Suppressor macrophage treated with lipopolysaccharide for 4 hours (primary cell): Measurements from ENCODE around the gene RPL37.
"Not testable (repeated sequence)": the region's sequence is repeated elsewhere in the genome, so short reads cannot be mapped to it uniquely, and the experiment has no call there.

Experiments used
- DNase-seq: peaks from one replicate; pipeline ENCODE4 v3.0.0-alpha.2; 2020

Gene RPL37

GRCh38 chr5:40834849-40835787 lies at the start of gene RPL37:
TSS of gene RPL37 (minus strand) at chr5:40835222. CDS start at chr5:40835185, 37 bp downstream.
- DNase-seq, result peak; percentile 98

- not testable (repeated sequence) for DNase-seq
Observed at GRCh38 chr5:40883051-40883450, 48.0 kb upstream of the RPL37 start.

- no peak for DNase-seq
Observed at GRCh38 chr5:40882291-40882690, 47.3 kb upstream of the RPL37 start.

GRCh38 chr5:40879163-40879942 lies 44.3 kb upstream of the RPL37 start:
- peak; percentile 55 for DNase-seq

- DNase-seq, result no peak
Observed at GRCh38 chr5:40877371-40877988, 42.5 kb upstream of the RPL37 start.

GRCh38 chr5:40875958-40876357 lies 40.9 kb upstream of the RPL37 start:
- no peak for DNase-seq

- peak; percentile 57 for DNase-seq
Observed at GRCh38 chr5:40873286-40873880, 38.4 kb upstream of the RPL37 start.

- DNase-seq, result not testable (repeated sequence)
Observed at GRCh38 chr5:40872253-40872652, 37.2 kb upstream of the RPL37 start.

- DNase-seq, result no peak
Observed at GRCh38 chr5:40871177-40871576, 36.2 kb upstream of the RPL37 start.

- no peak for DNase-seq
Observed at GRCh38 chr5:40869384-40869783, 34.4 kb upstream of the RPL37 start.

- no peak for DNase-seq
Observed at GRCh38 chr5:40866844-40867243, 31.8 kb upstream of the RPL37 start.

GRCh38 chr5:40865004-40865403 lies 30.0 kb upstream of the RPL37 start:
- not testable (repeated sequence) for DNase-seq

- DNase-seq, result no peak
Observed at GRCh38 chr5:40860711-40861110, 25.7 kb upstream of the RPL37 start.

- no peak for DNase-seq
Observed at GRCh38 chr5:40853632-40854192, 18.7 kb upstream of the RPL37 start.

- DNase-seq, result no peak
Observed at GRCh38 chr5:40847525-40847924, 12.5 kb upstream of the RPL37 start.

- no peak for DNase-seq
Observed at GRCh38 chr5:40846371-40846770, 11.3 kb upstream of the RPL37 start.

GRCh38 chr5:40844565-40844964 lies 9.5 kb upstream of the RPL37 start:
- DNase-seq, result no peak

- peak; percentile 13 for DNase-seq
Observed at GRCh38 chr5:40842351-40842750, 7.3 kb upstream of the RPL37 start.

- peak; percentile 74 for DNase-seq
Observed at GRCh38 chr5:40841068-40841805, 6.2 kb upstream of the RPL37 start, which contains the start of gene CARD6. TSS of gene CARD6 (plus strand) at chr5:40841367. CDS start at chr5:40841383, 16 bp downstream.

GRCh38 chr5:40838086-40838485 lies 3.1 kb upstream of the RPL37 start:
- DNase-seq, result no peak

GRCh38 chr5:40834391-40834848 lies 602 bp downstream of the RPL37 start:
- peak; percentile 48 for DNase-seq
